HTERT RPE-1 (cell line): Measurements from ENCODE around the gene ATP6V0C.
"Not testable (repeated sequence)": the region's sequence is repeated elsewhere in the genome, so short reads cannot be mapped to it uniquely, and the experiment has no call there.

ENCODE experiments used
- in situ Hi-C: fragments of 300-500 bp; cut with MboI; formaldehyde crosslinking; loops from 4 replicates; pipeline ENCODE4 v1.14.3; 2020; ENCODE audit warnings: low sequenced_read_pairs

The ATP6V0C gene

DNA sequence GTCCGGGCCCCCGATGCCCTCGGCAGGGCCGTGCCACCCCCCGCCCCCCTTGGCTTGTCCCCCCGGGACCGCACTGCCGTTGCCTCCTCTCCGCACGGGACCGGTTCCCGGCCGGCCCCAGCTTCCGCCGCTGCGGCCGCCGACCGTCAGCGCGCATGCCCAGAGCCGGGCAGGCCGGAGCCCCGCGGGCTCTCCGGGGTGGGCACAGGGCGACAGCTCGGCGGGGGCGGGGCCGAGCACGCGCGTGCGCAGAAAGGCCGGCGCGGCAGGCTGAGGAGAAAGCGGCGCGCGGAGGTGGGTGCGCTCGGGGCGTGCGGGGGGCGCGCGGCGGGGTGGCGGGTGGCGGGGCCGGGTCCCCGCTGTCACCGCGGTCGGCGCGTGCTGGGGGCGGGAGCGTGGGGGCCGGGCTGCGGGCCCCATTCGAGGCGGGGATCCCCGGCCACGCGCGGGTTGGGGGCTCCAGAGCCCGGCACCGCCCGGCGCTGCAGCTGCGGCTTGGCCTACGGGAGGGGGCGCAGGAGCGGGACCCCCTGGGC lies 38.8 kb upstream of the ATP6V0C start, which contains the start of gene TBC1D24:
TBC1D24 (plus strand) TSS at position 251 of the 536 bp plus-strand sequence. CDS start 21,022 bp downstream, outside the sequence.
- in situ Hi-C loops: no loop called here

DNA sequence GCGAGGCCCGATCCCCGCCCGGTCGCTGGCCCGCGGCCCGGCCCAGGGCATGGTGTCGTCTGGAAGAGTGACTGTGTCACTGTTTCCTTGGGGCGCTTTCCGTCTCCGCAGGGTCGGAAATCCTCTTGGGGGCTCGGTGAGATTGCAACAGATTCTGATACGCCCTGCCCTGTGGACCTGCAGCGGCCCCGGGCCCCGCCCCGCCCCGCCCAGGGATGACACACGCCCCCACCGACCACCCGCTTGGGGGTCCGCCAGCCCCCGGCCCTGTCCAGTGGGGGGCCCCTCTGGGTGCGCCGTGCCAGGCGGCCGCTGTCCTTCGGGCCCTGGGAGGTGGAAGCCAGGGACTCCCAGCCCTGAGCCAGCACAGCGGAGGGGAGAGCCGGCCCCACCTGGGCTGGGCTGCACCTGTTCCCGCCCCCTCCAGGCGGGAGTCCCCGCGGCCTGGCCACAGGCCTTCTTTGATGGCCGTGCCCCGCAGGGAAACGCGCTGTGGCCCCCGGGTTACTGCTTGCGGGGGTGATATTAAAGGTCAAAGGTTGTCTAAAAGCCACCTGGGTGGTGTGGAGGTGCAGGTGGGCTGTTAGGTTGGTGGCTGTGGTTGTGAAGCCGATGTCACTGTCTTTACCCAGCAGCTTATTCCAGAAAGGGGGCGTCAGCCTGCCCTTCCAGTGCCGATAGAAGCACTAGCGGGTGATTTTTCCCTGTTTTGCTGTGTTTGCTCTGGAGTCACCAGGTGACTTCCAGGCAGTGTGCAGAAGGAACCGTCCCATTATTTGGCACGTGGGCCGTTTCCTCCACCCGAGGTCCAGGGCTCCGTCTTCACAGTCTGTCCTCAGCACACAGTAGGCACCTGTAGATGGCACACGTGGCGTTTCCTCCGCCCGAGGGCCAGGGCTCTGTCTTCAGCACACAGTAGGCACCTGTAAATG lies 38.1 kb upstream of the ATP6V0C start:
- in situ Hi-C loops: no loop called here

DNA sequence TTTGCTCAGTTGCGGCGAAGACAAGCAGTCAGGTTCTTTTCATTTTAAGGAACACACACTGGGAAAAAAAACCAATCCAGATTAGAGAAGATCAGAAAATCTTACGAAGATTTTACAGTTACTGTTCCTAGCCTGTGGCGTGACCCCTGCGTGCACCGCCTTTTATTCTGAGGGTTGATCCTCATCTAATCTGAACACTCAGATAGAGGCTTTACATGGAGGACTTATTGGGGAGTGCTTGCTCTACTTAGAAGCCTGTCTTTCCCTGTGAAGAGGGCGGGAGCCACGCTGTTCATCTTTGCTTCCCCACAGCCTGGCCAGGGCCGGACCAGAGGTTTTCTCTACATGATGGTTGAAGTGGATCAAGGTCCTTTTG lies 37.4 kb upstream of the ATP6V0C start:
- in situ Hi-C loops: no loop called here

DNA sequence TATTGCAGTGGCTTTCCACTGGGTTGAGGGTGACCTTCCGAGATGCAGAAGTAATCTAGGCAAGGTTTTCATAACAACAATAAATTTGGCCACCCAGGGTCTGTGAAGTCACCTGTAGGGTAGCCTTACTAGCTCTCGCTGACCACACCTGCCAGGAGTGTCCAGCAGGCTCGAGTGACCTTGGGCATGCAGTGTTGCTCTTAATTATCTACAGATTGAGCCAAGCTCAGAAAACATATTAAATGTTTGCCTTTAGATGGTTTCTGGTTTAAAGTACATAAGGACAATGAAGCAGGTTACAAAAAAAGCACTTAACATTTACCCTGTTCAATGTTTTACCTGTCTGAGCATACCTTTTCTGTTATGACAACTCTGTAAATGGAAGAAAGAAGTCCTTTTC lies 37.0 kb upstream of the ATP6V0C start:
- in situ Hi-C loops: no loop called here

DNA sequence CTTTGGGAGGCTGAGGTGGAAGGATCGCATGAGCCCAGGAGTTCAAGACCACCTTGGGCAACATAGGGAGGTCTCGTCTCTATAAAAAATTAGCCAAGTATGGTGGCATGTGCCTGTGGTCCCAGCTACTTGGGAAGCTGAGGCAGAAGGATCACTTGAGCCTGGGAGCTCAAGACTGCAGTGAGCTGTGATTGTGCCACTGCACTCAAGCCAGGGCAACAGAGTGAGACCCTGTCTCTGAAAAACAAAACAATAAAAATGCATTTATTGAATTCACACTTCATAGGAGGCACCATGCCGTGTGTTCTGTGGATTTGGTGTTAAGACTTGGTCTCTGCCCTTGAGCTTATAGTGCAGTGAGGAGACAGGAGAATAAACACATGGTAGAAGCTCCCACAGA lies 36.4 kb upstream of the ATP6V0C start:
- in situ Hi-C loops: no loop called here

DNA sequence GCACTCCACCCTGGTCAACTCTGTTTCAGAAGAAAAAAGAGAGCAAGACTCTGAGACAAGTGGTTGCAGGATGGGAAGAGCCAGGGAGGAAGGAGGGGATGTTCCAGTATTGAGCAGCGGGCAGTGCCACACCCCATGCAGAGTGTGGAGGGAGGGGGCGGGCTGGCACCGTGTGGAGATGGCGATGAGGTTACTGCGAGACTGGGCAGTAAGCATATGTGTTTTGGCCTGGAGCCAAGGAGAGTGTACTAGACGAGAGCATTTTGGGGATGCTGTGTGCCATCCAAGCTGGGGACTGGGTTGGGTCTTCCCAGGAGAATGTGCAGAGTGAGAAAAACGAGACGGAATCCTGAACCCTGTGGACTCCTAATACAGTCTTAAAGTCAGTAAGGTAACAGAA lies 35.5 kb upstream of the ATP6V0C start:
- in situ Hi-C loops: no loop called here

DNA sequence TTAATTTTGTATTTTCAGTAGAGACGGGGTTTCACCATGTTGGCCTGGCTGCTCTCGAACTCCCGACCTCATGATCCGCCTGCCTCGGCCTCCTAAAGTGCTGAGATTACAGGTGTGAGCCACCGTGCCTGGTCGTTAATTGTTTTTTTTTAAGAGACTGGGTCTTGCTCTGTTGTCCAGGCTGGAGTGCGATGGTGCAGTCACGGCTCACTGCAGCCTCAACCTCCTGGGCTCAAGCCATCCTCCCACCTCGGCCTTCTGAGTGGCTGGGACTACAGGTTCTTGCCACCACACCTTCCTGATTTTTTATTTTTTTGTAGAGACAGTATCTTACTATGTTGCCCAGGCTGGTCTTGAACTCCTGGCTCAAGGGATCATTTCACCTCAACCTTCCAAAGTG lies 33.8 kb upstream of the ATP6V0C start:
- in situ Hi-C loops: not testable (repeated sequence)

DNA sequence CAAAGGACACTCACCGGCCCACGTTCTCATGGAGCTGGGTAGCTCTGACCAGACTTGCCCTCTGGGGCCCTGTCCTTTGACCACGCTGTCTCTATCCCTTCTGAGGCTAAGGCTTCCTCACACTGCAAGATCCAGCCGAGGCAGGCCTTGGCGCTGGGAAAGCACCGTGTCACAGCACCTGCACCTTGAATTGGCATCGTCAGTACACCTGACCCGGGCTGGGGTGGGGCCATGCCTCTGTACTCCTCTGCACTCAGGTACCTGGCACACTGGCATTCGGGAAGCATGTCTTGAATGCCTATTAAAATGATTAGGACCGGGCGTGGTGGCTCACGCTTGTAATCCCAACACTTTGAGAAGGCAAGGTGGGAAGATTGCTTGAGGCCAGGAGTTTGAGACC lies 32.8 kb upstream of the ATP6V0C start:
- in situ Hi-C loops: no loop called here

DNA sequence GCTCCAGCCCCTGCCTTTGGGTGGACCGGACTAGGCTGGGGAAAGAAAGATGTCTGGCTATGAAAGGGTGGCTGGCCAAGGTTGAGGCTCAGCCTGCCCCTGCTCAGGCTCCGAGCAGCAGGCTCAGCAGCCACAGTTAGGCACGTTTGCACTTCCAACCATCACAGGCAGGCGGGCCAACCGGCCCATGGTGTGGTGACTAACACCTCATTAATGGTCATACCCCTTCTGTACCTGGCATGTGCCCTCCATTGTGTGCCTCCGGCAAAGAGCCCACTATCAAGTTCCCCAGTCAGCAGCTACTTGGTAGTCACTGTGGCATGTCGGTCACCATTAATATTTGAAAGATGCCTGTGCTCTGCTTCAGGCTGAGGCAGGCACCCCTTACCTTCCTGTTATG lies 32.1 kb upstream of the ATP6V0C start:
- in situ Hi-C loops: no loop called here

DNA sequence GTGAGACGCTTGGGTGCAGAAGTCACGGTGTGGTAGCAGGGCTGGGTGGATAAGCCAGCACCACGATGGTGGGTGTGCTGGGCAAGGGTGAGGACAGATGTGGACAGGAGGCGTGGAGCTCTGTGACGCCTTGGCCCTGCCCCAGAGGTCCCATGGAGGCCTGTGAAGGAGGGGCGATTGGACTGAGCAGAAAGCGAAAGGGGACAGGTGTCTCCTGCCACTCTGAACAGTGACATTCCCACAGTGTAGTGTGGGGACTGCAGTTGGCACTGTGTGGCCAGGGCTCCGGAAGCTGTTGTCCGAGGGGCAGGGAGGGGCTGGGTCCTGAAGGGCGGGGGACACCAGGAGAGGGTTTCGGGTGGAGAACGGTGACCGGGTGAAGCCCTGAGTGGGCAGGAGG lies 31.5 kb upstream of the ATP6V0C start:
- in situ Hi-C loops: no loop called here

DNA sequence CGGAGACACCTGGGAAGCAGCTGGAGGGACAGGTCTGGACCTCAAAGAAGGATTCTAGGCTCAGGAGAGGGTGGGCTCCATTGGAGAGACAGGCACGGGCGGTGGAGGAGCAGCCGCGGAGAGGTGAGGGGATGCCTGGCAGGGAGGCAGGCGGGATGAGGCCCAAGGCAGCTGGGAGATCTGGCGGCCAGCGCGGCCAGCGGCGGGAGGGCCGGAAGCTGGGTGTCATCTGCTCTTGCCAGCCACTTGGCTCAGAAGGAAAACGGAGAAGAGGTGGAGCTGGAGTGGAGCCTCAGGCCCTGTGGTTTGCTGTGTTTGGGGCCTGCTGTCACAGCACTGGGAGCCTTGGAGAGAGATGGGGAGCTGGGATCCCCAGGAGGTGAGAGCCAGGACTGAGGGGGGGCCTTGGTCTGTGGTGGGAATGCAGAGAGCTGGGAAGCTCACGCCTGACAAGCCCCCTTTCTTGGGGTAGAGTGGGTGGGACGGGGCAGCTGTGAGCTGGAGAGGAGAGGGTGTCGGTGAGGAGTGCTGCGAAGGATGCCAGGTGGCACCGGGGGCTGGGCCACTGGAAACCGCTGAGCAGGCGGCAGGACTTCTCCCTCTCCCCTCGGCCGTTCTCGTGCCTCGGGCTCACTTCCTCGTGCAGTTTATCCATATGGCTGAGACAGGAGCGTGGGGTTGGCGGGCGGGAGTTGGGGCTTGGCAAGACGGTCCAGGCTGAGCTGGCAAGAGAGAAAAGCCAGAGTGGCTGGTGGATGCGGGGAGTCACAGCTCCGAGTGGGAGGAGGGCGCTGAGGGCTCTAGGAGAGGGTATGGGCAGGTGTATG lies 30.8 kb upstream of the ATP6V0C start:
- in situ Hi-C loops: no loop called here

DNA sequence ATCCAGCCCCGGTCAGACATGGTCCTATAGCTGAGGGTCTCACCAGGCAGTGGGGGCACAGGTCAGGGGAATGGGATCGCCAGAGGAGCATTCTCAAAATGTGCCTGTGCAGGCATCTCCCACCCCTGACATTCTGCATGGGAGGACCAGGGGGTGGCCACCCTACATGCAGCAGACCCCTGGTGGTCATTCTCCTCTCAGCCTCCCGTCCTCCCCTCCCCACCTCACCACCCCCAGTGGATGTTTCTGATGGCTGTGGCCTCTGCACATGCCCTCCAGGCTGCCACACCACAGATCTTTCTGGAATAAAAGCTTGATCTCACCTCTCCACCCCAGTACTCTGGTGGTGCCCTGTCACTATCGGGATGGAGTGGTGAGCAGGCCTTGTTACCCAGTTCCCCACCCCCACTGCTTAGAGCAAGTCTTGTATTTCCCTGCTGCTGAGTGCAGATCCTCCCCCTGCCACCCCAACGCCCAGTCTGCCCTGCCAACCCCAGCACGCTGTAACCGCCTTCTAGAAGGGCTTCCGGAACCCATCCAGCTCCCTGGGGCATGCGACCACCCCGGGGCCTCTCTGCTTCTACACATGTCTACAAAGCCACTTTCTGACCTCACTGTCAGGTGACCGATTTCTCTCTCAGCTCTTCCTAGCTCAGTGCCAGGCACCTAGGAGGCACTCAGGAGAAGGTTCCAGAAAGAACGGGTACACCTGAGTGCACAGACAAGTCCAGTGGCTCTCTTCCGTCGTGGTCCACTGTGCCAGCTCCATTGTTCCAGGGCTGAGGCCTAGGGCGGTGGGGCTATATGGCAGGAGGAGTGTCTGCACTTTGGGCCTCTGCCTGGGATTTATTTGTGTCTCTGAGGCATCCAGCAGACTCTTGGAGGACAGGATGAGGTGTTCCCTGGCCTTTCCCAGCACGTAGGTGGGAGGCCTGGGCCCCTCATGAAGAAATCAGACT lies 29.5 kb upstream of the ATP6V0C start:
- in situ Hi-C loops: no loop called here

DNA sequence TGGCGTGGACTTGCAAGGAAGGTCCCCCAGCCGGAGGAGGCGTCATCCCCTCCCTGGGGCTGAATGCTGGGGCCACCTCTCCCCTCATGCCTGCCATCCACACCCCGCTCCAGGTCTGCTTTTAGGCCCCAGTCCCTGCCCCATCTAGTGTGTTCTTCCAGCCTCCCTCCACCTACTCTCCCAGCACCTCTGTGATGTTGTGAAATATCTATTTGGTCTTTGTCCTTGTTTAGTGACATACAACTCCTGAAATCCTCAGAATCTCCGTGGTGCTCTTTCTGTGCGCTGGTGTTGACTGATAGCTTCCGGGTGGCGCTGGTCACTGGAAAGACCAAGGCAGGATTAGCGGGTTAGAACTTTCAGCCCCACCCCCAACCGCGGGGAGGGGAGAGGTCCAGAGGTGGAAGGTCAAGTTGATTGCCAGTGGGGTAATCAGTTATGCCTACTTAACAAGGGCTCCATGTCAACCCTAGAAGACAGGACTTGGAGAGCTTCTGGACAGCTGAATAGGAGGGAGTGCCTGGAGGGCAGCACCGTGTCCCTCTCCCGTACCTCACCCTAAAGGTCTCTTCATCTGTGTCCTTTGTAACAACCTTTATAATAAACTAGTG lies 28.7 kb upstream of the ATP6V0C start:
- in situ Hi-C loops: no loop called here

DNA sequence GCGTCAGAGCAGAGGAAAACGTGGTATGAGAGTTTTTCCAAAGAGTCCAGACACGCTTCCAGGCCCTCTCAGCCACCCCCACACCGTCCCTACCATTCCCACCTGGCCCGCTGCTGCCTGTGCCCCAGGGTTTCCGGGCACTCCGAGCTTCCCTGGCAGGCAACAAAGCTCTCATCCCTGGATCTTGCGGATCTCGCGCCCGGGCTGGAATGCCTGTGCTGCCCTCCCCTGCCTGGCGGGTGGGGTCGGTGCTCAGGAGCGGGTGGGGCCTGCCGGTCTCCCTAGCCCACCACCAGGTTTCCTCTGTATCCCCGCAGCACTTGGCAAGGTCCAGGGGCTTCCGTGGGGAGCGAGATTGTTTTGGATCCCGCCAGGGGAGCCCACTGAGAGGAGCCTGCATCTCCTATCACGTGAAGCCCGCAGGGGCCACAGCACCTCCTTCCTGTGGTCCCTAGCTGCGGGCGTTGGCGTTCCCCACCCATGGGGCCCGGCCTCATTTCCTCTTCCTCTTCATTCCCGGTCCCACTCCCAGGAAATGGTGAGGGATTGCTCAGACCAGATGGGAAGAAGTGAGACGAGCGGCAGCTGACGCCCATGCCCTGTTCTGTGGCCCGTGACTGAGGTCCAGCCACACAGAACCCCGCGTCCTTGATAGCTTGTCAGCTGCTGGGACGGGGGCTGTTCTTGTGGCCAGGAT lies 27.8 kb upstream of the ATP6V0C start:
- in situ Hi-C loops: no loop called here

DNA sequence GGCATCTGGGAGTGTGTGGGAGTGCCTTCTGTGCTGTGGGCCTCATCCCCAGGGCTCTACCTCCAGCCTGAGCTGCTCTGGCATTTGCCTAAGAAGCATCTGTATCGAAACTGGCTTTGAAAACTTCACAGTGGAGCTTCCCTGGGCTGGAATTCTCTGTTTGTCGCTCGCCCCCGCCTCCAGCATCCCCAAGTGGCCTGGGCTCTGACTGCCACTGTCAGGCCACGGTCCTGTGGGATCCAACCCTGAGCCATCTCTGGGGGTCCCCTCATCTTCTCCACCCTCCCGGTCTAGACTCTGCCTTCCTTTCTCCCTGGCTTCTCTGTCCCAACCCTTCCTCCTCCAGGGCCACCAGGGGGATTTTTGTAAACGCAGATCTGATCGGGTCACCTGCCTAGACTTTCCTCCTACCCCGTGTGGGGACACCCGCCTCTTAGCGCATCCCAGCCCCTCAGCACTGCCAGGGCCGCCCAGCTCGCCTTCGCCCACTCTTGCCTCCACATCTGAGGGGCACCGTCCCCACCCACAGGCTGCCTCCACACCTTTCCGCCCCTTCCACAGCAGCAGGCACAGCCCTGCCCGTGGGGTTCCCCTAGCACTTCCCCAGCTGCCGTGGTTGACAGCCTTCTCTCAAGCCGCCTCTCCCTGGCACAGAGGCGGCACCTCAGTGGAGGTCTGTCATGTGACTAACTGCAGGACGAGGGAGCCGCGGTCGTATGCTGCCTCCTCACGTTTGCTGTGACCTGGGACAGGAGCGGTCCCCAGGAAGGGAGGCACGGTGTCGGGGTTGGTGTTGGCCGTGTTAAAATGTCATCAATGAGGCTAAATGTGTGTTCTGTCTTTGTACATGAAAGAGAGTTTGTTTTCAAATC lies 26.9 kb upstream of the ATP6V0C start:
- in situ Hi-C loops: no loop called here

DNA sequence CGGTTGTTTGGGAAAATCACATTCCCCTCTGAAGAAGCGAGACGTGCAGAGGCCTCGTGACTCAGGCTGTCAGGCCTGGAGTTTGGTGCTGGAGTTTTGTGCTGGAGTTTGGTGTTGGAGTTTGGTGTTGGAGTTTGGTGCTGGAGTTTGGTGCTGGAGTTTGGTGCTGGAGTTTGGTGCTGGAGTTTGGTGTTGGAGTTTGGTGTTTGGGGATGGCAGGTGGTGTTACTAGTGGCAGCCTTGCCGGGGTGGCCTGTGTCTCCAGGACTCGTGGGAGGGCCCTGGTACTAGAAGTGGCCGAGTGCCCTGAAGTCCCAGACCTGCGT lies 26.3 kb upstream of the ATP6V0C start:
- in situ Hi-C loops: no loop called here

DNA sequence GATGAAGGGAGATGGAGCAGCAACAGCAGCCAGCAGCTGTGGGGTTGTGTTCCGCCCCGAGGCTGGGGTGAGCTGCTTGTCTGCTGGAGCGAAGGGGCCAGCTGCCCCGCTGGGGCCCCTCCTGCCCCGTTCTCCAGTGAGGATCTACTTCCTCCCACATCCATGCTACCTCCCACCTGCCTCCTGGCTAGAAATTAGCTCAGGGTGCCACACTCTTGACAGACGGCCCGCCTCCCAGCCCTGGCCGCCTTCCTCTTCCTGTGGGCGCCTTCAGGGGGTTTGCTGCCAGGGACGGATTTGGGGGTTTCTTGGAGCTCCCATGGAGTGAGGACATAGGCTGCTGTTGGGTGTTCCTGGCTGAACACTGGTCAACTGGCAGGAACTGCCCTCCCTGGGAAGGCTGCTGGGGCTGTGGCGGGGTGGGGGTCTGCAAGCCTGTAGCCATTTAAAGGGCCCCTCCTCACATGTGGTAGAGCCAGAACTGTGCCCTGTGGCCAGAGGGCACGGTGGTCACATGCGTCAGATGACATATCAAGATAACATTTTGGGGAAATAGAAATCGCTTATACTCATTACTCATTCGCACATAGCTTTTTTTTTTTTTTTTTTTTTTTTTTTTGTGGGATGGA lies 25.7 kb upstream of the ATP6V0C start:
- in situ Hi-C loops: no loop called here

DNA sequence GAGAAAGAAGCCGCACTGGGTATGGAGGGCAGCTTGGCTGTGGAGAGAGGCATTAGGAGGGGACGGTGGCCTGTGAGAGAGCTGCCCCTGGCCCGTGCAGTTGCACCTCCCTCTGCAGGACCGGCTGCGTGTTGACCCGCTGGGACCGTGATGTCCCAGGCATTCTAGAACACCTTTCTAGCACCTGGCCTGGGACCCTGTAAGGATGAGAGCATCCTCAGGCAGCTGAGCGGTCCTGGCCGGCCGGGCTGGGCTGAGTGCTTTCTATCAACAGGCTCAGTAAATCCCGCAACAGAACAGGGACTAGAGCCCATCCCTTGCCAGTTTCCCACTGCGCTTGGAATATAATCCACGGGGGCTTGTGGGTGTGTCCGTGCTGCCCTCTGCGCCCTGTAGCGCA lies 24.2 kb upstream of the ATP6V0C start:
- in situ Hi-C loops: no loop called here
